Right hindlimb (tissue), 1 donor: Measurements from ENCODE around the gene CMPK1.
"Not testable (repeated sequence)": the region's sequence is repeated elsewhere in the genome, so short reads cannot be mapped to it uniquely, and the experiment has no call there.

Source experiments
- DNase-seq: peaks from one replicate; pipeline ENCODE4 v3.0.0-alpha.2; 2018

The CMPK1 gene

DNA sequence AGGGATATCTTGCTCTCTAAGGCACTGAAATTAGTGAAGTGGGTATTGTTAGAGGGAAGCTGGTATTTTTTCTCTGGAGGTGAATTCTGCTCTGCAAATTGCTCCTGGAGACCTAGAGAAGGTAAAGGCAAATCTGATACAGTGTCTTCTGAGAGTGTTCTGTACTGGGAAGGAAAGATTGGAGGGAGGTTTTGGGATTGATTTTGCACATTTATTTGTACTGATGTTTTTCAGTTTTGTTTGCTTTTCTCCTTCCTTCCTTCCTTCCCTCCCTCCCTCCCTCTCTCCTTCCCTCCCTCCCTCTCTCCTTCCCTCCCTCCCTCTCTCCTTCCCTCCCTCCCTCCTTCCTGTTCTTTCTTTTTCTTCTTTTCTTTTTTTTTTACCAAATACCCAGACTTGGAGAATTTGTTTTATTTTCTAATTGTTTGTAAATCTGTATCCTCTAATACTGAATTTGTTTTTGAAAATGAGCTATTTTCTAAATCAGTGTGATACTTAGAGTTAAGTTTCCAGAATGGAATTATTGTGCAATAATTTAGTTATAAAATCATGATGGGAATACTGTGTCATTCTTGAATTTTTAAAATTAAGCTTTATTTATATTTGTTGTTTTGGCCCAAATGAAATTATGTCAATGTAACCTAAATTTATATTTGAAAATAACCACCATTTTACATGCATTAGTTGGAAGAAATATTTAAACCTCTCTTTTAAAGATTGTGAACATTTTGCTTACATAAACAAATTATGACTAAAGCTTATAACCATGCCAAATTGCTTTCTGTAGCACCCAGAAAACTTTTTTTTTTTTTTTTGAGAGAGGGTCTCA is 4.9 kb downstream of the CMPK1 start:
- DNase-seq, result no peak

DNA sequence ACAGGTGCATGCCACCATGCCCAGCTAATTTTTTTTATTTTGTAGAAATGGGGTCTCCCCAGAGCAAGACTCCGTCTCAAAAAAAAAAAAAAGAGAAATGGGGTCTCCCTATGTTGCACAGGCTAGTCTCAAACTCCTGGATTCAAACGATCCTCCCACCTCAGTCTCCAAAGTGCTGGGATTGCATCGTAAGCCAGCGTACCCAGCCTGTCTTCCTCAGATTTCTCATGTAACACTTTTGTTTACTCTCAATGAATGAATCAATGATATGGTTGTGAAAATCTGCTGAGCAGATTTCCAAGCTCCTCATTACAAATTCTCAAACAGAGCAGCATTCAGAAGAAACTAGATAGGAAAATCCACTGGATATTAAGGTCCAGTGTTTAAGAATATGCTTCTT is 6.6 kb downstream of the CMPK1 start:
- DNase-seq, result no peak

GRCh38 chr1:47346979-47347378 is 13.4 kb downstream of the CMPK1 start:
- DNase-seq, result not testable (repeated sequence)

DNA sequence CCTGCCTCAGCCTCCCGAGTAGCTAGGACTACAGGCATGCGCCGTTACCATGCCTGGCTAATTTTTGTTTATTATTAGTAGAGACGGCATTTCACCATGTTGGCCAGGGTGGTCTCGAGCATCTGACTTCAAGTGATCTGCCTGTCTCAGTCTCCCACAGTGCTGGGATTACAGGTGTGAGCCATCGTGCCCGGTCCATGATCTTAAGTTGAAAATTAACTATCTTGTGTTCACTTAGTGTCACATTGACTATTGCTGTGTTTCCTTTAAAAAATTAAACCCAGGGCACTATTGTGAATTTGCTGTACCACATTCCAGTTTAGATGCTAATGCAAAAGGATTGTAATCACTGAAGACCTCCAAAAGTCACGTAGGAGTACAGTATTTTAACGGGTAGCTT is 14.1 kb downstream of the CMPK1 start:
- no peak for DNase-seq

DNA sequence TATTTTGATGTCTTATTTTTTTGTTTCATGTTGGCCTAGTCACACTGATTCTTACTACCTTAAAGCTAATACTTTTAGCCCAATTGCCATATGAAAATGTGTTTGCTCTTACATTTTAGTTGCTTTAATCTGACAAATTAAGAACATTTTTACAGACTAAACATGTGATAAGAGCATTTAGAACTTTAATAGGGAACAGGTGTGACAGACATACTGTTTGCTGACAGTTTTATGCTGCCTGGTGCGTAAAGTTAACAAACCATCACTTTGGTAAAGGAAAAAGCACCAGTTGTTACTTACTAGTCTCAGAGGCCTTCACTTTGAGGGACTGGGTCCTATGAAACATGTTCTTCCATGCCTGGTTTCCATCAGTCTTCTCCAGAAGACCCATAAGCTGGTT is 14.7 kb downstream of the CMPK1 start:
- no peak for DNase-seq

- no peak for DNase-seq
Measured at GRCh38 chr1:47351305-47351704, 17.7 kb downstream of the CMPK1 start.

- DNase-seq, result no peak
Measured at GRCh38 chr1:47361380-47361779, 27.8 kb downstream of the CMPK1 start.

- no peak for DNase-seq
Measured at GRCh38 chr1:47362828-47363227, 29.2 kb downstream of the CMPK1 start.

DNA sequence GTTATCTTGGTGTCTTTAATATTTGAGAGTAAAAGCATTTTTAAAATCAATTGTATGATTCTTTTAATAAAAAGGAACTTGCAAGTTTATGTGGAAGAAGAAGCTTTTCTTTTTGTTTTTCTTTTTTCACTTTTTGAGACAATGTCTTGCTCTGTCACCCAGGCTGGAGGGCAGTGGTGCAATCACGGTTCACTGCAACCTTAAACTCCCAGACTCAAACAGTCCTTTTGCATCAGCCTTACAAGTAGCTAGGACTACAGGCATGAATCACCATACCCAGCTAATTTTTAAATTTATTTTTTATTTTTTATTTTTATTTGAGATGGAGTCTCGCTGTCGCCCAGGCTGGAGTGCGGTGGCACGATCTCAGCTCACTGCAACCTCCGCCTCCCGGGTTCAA is 34.1 kb downstream of the CMPK1 start:
- no peak for DNase-seq

GRCh38 chr1:47371016-47371517 is 37.5 kb downstream of the CMPK1 start:
- no peak for DNase-seq

DNA sequence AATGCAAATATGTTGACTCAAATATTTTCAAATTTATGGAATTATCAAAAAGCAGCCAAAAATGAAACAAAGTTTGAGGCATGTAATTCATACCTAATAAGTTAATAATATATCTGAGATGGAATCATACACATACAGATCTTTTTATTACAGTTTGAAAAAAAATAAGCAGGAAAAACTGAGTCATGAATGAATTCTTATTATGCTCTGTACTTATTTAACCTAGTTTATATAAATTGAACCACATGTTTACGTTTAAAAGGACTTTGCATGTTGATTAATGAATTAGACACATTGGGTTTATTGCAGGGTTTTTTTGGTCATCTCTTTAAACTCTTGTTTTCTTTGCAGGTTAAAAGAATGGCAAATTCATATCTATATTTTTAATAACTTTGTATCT is 40.9 kb downstream of the CMPK1 start:
- no peak for DNase-seq

GRCh38 chr1:47378147-47378546 is 44.6 kb downstream of the CMPK1 start:
- DNase-seq, result no peak

GRCh38 chr1:47380699-47381098 is 47.1 kb downstream of the CMPK1 start:
- no peak for DNase-seq

DNA sequence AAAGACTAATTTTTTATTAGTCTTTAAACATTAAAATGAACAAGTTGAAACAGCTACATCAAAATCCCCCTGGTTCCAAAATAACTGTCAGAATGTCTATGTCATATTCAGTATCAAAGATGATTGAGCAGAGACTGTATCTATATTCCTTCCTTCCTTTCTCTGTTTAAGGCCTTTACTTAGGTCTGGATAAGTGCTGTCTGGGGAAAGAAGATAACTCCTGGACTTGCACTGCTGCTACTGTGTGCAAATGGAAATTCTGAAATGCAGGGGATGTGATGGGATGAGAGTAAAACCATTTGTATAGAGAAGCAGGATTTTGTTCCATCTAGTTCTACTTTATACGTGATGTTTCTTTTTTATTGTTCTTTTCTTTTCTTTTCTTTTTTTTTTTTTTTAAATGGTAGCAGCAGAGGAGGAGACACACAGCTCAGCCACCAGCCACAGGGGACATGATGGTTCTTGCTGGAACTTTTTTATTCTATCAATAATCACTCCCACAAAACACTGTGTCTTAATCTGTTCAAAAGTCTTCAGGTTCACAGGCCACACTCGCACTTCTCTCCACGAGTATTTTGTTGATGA is 48.9 kb downstream of the CMPK1 start:
- DNase-seq, result no peak

DNA sequence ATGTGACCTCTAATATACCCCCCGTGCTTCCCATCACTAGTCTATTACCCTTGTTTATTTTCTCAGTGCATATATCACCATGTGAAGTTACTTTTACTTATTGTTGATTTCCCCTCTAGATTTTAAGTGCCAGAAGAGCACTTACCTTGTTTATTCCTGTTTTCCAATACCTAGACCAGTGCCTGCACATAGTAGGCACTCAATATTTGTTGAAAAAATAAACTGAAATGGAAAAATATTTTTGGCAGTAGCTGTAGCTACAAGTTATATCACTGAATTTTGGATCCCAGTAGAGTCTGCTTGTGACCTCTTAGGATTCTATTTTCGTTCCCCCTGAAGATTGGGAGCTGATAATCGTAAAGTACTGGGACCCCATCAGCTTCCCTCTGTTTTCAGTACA is 50.5 kb downstream of the CMPK1 start:
- DNase-seq, result no peak

DNA sequence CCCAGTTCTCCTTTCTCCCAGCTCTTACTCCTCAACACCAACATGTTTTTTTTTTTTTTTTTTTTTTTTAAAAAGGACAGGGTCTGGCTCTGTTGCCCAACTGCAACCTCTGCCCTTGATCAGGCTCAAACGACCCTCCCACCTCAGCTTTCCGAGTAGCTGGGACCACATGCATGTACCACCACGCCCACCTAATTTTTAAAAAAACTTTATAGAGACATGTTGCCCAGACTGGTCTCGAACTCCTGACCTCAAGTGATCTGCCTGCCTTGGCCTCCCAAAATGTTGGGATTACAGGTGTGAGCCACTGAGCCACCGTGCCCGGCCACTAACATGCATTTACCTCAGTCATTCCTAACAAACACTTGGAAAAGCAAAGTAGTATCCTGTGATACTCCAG is 51.4 kb downstream of the CMPK1 start:
- DNase-seq, result no peak

- no peak for DNase-seq
Measured at GRCh38 chr1:47386268-47386667, 52.7 kb downstream of the CMPK1 start.

- DNase-seq, result peak; percentile 51
Measured at GRCh38 chr1:47388030-47388890, 54.7 kb downstream of the CMPK1 start.

GRCh38 chr1:47388891-47389238 is 55.3 kb downstream of the CMPK1 start:
- peak; percentile 75 for DNase-seq

- no peak for DNase-seq
Measured at GRCh38 chr1:47389731-47390130, 56.1 kb downstream of the CMPK1 start.

DNA sequence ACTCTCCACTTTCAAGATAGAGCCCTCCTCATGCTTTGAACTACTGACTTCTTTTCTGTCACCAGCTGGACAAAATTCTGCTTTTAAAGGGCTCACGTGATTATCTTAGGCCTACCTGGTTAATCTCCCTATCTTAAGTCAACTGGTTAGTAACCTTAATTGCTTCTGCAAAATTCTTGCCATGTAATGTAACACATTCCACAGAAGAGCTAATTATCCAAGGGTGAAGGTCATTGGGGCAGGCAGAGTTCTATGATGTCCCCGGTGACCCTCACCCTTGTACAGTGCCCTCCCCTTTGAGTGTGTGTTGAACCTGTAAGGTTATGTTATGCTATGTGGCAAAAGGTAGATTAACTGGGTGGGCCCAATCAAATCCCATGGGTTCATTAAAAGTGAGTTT is 57.3 kb downstream of the CMPK1 start:
- no peak for DNase-seq

- no peak for DNase-seq
Measured at GRCh38 chr1:47393141-47393540, 59.6 kb downstream of the CMPK1 start.

DNA sequence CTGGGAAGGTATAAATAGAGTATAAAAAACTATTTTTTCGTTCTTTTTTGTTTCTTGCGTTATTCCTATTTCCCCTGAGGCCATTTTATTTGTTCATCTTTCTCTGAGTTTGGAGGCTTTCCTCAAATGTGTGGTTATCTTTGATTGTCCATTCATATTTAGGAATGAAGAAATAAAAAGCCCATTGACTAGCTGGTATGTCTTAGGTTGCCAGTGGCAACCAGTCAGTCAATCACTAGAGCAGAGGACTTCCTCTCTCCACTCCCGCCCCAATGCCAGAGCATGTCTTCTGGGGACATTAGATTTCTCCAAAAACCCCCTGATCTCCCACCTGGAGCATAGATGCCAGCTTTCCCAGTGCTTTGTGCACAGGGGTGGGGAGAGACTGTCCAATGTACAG is 61.8 kb downstream of the CMPK1 start:
- DNase-seq, result no peak
